Astrocyte of the cerebellum (primary cell): ENCODE measurements around the gene SLC3A2.

Experiments
- DNase-seq: peaks from one replicate; pipeline ENCODE4 v3.0.0-alpha.2; 2011; ENCODE audit warnings: low read depth
- H3K4me3 ChIP-seq: 2 replicates; pipeline ENCODE4 v1.5.1; 2011; ENCODE audit warnings: mild to moderate bottlenecking, low read depth, low read length, moderate library complexity
- in situ Hi-C: cut with HindIII; loops from 2 replicates; pipeline ENCODE4 v1.10.0; 2017; ENCODE audit warnings: low sequenced_read_pairs
- TF ChIP-seq, protein P1 (sequence below): IDR thresholded peaks from 2 replicates; pipeline ENCODE4 v1.5.1; 2012; ENCODE audit warnings: low read length, low read depth, moderate library complexity, mild to moderate bottlenecking; ENCODE audit errors: missing control alignments

The SLC3A2 gene

DNA sequence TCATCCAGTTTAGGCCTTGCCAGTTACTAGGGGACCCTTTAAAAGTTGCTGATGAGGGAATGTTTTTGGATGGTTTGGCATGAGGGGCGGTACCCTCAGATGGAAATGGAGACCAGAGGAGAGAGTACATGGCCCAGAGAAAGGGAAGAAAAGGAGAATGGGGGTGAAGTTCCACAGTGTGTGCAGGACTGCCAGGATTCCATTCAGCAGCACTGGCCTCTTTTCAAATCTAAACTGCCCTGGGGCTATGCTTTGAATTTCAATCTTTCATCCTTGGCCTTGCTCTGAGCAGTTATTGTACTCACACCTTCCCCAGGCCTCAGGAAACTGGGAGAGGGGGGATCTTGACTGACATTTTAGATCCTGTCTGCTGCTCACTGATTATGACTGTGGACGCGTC is 3.0 kb downstream of the SLC3A2 start:
- TF ChIP-seq, protein P1, sequence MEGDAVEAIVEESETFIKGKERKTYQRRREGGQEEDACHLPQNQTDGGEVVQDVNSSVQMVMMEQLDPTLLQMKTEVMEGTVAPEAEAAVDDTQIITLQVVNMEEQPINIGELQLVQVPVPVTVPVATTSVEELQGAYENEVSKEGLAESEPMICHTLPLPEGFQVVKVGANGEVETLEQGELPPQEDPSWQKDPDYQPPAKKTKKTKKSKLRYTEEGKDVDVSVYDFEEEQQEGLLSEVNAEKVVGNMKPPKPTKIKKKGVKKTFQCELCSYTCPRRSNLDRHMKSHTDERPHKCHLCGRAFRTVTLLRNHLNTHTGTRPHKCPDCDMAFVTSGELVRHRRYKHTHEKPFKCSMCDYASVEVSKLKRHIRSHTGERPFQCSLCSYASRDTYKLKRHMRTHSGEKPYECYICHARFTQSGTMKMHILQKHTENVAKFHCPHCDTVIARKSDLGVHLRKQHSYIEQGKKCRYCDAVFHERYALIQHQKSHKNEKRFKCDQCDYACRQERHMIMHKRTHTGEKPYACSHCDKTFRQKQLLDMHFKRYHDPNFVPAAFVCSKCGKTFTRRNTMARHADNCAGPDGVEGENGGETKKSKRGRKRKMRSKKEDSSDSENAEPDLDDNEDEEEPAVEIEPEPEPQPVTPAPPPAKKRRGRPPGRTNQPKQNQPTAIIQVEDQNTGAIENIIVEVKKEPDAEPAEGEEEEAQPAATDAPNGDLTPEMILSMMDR = no peak
- in situ Hi-C loops = no loop called here
- no peak for DNase-seq
- H3K4me3 ChIP-seq = peak overlapping the region; percentile 94

DNA sequence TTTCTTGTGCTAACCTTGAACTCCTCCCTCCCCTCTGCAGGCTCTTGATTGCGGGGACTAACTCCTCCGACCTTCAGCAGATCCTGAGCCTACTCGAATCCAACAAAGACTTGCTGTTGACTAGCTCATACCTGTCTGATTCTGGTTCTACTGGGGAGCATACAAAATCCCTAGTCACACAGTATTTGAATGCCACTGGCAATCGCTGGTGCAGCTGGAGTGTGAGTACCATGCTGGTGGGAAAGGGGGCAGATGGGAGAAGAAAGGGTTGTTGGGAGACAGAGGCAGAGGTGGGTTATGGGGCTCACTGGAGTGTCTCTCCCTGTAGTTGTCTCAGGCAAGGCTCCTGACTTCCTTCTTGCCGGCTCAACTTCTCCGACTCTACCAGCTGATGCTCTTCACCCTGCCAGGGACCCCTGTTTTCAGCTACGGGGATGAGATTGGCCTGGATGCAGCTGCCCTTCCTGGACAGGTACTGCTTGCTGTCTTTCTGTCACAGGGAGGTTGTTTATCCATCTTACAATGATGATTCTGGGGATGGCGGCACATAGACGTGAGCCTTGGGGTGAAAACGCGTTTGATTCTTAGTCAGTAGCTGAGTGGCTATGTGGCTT is 4.5 kb downstream of the SLC3A2 start:
- no peak overlapping the region for H3K4me3 ChIP-seq
- in situ Hi-C loops = no loop called here
- TF ChIP-seq, protein P1 = no peak
- DNase-seq = no peak

GRCh38 chr11:62888406-62888805 is 7.7 kb downstream of the SLC3A2 start:
- DNase-seq = no peak
- in situ Hi-C loops = no loop called here
- no peak overlapping the region for H3K4me3 ChIP-seq
- TF ChIP-seq, protein P1 = no peak

DNA sequence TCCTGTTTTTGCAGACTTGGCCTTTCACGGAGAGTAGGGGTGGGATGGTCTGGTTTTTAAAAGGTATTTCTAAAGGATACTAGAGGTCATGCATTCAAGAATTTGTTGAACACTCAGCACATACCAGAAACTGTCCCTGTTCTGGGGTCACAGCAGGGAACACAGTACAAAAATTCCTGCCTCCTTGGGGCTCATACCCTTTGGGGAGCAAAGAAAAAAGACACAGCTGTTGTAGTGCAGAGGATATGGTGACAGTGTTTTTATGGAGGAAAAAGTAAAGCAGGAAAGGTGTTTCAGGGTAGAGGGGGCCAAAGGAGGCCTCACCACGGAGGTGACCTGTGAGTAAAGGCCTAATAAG is 8.4 kb downstream of the SLC3A2 start:
- TF ChIP-seq, protein P1 = no peak
- in situ Hi-C loops = no loop called here
- DNase-seq = no peak
- H3K4me3 ChIP-seq = no peak overlapping the region

DNA sequence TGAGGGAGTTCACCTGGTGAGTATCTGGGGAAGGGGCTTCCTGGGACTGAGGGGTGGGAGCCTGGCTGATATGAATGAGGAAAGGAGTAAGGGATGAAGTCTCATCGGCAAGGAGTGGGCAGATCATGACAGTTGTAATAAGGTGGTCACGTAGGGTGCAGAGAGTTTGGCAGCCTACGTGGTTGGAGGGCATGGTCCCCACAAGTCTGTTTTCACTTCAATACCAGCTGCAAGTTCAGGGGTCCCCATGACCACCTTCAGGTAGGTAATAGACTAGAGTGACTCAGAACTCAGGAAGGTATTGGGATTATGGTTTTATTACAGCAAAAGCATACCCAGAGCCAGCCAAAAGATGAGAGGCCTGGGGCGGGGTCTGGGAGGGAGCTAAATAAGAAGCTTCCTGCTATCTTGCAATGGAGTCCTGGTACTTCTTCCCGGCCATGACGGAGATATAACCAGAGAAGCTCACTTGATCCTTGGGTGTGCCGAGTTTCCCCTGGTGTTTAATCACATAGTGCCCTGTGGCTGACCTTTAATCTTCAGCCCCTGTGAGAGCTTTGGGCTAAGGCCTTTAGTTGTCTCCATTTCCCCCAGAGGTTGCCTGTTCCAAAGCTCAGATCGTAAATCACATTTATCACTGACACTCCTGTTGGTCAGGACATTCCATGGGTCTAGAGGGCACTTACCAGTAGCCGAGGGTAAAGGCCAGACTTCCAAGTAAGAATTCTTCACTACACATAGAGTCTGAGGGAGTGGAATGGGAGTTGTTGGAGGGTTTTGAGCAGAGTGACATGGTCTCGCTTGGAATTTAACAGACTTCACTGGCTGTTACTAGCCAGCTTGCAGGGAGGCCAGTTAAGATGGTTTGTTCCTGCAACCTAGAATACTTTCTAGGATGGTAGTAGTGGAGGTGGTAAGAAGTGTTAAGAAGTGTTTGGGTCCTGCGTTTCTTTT is 9.1 kb downstream of the SLC3A2 start:
- in situ Hi-C loops = no loop called here
- DNase-seq = no peak
- no peak overlapping the region for H3K4me3 ChIP-seq
- TF ChIP-seq, protein P1 = no peak

GRCh38 chr11:62892077-62892922 is 11.6 kb downstream of the SLC3A2 start:
- DNase-seq = no peak
- no peak overlapping the region for H3K4me3 ChIP-seq
- TF ChIP-seq, protein P1 = no peak
- in situ Hi-C loops = no loop called here
